ENCODE measurements around the gene ARL2BP. TPM values are rescaled to one million over a fixed set of nuclear protein-coding genes. Genes with fewer than 3 reads are reported as not detected.

The ARL2BP gene
- total and polyA plus RNA-seq, 10 of the 15 experiments (the other 5 are each of a cell fraction or from before 2014, with no cell fraction given): 12.5 to 56.6 (median 29.7) TPM

- TF ChIP-seq CEBPB (IDR thresholded peaks at IDR 0.05; ENCODE audit: borderline replicate concordance in 1 of 2, low read depth in 2 of 2, low read length in 2 of 2): no peak
- TF ChIP-seq, protein P1, sequence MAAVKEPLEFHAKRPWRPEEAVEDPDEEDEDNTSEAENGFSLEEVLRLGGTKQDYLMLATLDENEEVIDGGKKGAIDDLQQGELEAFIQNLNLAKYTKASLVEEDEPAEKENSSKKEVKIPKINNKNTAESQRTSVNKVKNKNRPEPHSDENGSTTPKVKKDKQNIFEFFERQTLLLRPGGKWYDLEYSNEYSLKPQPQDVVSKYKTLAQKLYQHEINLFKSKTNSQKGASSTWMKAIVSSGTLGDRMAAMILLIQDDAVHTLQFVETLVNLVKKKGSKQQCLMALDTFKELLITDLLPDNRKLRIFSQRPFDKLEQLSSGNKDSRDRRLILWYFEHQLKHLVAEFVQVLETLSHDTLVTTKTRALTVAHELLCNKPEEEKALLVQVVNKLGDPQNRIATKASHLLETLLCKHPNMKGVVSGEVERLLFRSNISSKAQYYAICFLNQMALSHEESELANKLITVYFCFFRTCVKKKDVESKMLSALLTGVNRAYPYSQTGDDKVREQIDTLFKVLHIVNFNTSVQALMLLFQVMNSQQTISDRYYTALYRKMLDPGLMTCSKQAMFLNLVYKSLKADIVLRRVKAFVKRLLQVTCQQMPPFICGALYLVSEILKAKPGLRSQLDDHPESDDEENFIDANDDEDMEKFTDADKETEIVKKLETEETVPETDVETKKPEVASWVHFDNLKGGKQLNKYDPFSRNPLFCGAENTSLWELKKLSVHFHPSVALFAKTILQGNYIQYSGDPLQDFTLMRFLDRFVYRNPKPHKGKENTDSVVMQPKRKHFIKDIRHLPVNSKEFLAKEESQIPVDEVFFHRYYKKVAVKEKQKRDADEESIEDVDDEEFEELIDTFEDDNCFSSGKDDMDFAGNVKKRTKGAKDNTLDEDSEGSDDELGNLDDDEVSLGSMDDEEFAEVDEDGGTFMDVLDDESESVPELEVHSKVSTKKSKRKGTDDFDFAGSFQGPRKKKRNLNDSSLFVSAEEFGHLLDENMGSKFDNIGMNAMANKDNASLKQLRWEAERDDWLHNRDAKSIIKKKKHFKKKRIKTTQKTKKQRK (IDR thresholded peaks at IDR 0.05; ENCODE audit: low read depth, low read length): no peak
- TF ChIP-seq NR2F1 (conservative IDR thresholded peaks at IDR 0.05): no peak
These were observed 36.7 kb downstream of the ARL2BP start (continued) for GRCh38 chr16:57281791-57282190.

DNA sequence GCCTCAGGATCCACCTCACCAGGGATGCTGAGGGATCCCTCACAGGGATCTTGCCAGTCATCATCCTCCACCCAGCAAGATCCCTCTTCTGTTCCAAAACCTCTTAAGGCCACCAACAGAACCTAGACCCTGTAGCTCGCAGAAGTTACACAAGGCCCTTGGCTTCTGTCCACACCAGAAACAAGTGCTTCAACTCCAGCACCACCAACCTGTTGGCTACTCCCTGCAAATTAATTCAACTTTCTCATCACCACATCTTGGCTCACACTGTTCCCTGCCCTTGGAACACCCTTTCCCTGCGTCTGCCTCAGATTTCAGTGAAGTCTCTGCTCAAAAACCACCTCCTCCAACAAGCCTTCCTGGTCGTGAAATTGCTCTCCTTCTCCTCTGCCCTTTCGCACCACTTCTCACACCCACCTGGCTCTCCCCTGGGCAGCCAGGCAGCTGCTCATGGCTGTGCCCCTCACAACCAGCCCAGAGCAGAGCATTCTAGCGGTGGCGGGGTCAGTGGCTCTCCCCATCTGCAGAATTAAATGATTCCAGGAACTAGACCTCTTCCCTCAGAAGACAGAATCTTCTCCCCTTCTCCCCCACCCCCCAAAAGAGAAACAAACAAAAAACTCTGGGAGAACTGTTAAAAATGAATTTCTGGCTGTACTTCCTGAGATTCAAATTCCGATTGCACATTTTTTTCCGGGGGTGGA is 37.6 kb downstream of the ARL2BP start:
- Histone ChIP-seq H3K4me2 (ENCODE audit: control insufficient read depth, insufficient read depth) (no peak overlapping the region), H3K27ac (ENCODE audit: control insufficient read depth, insufficient read depth) (no peak overlapping the region), H3K36me3 (ENCODE audit: control insufficient read depth in 2 of 2, insufficient read depth in 2 of 2, low read length in 1 of 2) (no peaks in the 10 kb centered on the region), H3K79me2 (ENCODE audit: control insufficient read depth, insufficient read depth, low read length) (no peaks in the 10 kb centered on the region), H3K9ac (ENCODE audit: control insufficient read depth, insufficient read depth, low read length) (no peak overlapping the region), H3K27me3 (replicated peaks in 1 of 2; ENCODE audit: control insufficient read depth in 2 of 2, insufficient read depth in 2 of 2, low read length in 1 of 2) (peaks cover 2 to 8% of the 10 kb centered on the region in 2 experiments; a peak in 2 of 4 replicates), H3K9me3 (replicated peaks; ENCODE audit: control insufficient read depth, insufficient read depth, low read length) (no peaks in the 10 kb centered on the region), H2AFZ (ENCODE audit: control insufficient read depth, low read depth, low read length) (no peak overlapping the region), H3K4me3 (no peak overlapping the region), H4K20me1 (ENCODE audit: control insufficient read depth, insufficient read depth) (no peaks in the 10 kb centered on the region), H3K4me1 (ENCODE audit: control insufficient read depth, insufficient read depth, low read length) (peaks cover 6% of the 10 kb centered on the region)
- CTCF ChIA-PET: interaction anchor here (1.0 kb wide), 1 partner anchor 10 kb away, joined by 3 read pairs; no protein-coding TSS in a partner anchor
- no TSS peak for BruUV-seq (replicated peaks)
- DNase-seq (ENCODE audit: low read depth, low spot score) (no peak), ATAC-seq (no peak), FAIRE-seq (no peak)
- intact Hi-C loops (cut with micrococcal nuclease; ENCODE audit: unreplicated experiment) (no loop called here), in situ Hi-C loops (cut with MboI) (no loop called here)
- WGBS (ENCODE audit: insufficient coverage, insufficient replicate concordance, low lambda C conversion rate, missing lambda C conversion rate): 62% methylated on average over 8 of the region's 8 CpGs
- SMC1A ChIA-PET (ENCODE audit: uncharacterized antibody, unreplicated experiment): no interaction called here
- RAD21 ChIA-PET (ENCODE audit: unreplicated experiment): no interaction called here
- POLR2A ChIA-PET: interaction anchor here (0.6 kb wide), 1 partner anchor 14 kb away, joined by 4 read pairs; no protein-coding TSS in a partner anchor
- TF ChIP-seq YY1 (IDR thresholded peaks at IDR 0.05; ENCODE audit: low read depth, low read length) (no peak), MXI1 (IDR thresholded peaks at IDR 0.05; ENCODE audit: low read depth, low read length) (no peak), LARP7 (IDR thresholded peaks at IDR 0.05) (no peak), ZZZ3 (IDR thresholded peaks at IDR 0.05; ENCODE audit: control insufficient read depth, insufficient read length, low read depth) (no peak), STAT1 (conservative IDR thresholded peaks at IDR 0.05) (no peak), REST (IDR thresholded peaks at IDR 0.05; ENCODE audit: low read depth, low read length) (no peak), SIX5 (IDR thresholded peaks at IDR 0.05; ENCODE audit: low read depth, low read length, severe bottlenecking) (no peak), CHD1 (IDR thresholded peaks at IDR 0.05; ENCODE audit: low read depth, low read length) (no peak), RFX5 (IDR thresholded peaks at IDR 0.05; ENCODE audit: low read depth, low read length) (no peak), CBX5 (IDR thresholded peaks at IDR 0.05; ENCODE audit: low read depth) (no peak), EP300 (IDR thresholded peaks at IDR 0.05; ENCODE audit: borderline replicate concordance in 1 of 2, control insufficient read depth in 1 of 2, low read depth in 2 of 2, low read length in 2 of 2) (no peak), ASH2L (IDR thresholded peaks at IDR 0.05; ENCODE audit: borderline replicate concordance, low read depth) (no peak), BACH1 (IDR thresholded peaks at IDR 0.05; ENCODE audit: borderline replicate concordance) (no peak), FOXM1 (IDR thresholded peaks at IDR 0.05; ENCODE audit: low read depth, low read length) (no peak)
